B cell (primary cell): ENCODE results near the gene TRIM4. TPM values are rescaled to one million over a fixed set of nuclear protein-coding genes. Genes with fewer than 3 reads are reported as not detected.
"Not testable (repeated sequence)": the region's sequence is repeated elsewhere in the genome, so short reads cannot be mapped to it uniquely, and the experiment has no call there.

Experiments used
- ATAC-seq: fragments of 200-7000 bp; cut with Tn5 transposase; one replicate; pipeline ENCODE4 v1.10.0; 2021; ENCODE audit warnings: low read depth, mild to moderate bottlenecking, moderate number of reproducible peaks, moderate library complexity
- CTCF ChIA-PET: fragments of 350-600 bp; sonication (Branson Sonifier 250); formaldehyde crosslinking; loops from one replicate; lab custom pipeline; 2021; ENCODE audit warnings: antibody characterized with exemption, inconsistent platforms; lab: Charles Lee
- POLR2A ChIA-PET: fragments of 350-600 bp; sonication (Branson Sonifier 250); formaldehyde crosslinking; loops from one replicate; lab custom pipeline; 2021; ENCODE audit warnings: antibody characterized with exemption; lab: Charles Lee
- DNase-seq: peaks from one replicate; pipeline ENCODE4 v3.0.0; 2013
- H2AFZ ChIP-seq: 2 replicates; pipeline ENCODE4 v1.6.1; 2012; ENCODE audit warnings: mild to moderate bottlenecking, low read depth, low read length; ENCODE audit not compliant: insufficient read depth, poor library complexity, severe bottlenecking
- H3K27ac ChIP-seq, 2 donors: 1 replicate in 1 of 2; 2 replicates in 1 of 2; pipeline ENCODE4 v1.5.1; 2012 to 2013; ENCODE audit warnings: low read length in 2 of 2, mild to moderate bottlenecking in 2 of 2, moderate library complexity in 1 of 2
- H3K27me3 ChIP-seq, 4 experiments: fragments of 200-600 bp in 1 of 4; sonication (generic) in 1 of 4; replicated peaks in 1 of 4; 1 replicate in 2 of 4; 2 replicates in 2 of 4; pipeline versions ENCODE4 v1.6.1 to v1.7.0; 2013 to 2016; ENCODE audit warnings: low read length in 3 of 4, mild to moderate bottlenecking in 2 of 4, mixed read lengths in 1 of 4, moderate library complexity in 1 of 4; ENCODE audit not compliant: insufficient read depth in 4 of 4, control insufficient read depth in 3 of 4; ENCODE audit errors: control extremely low read depth in 1 of 4
- H3K36me3 ChIP-seq, 2 experiments: replicated peaks in 1 of 2; 1 replicate in 1 of 2; 2 replicates in 1 of 2; pipeline versions ENCODE4 v1.6.1 to v1.7.1; 2013; ENCODE audit warnings: low read length in 1 of 2; ENCODE audit not compliant: insufficient read depth in 2 of 2, control insufficient read depth in 1 of 2; ENCODE audit errors: control extremely low read depth in 1 of 2, extremely low read depth in 1 of 2
- H3K4me1 ChIP-seq, 2 donors: fragments of 200-600 bp in 1 of 2; sonication (generic) in 1 of 2; 1 replicate in 1 of 2; 2 replicates in 1 of 2; pipeline versions ENCODE4 v1.5.1 to v1.6.1; 2013 to 2017; ENCODE audit warnings: low read length in 2 of 2; ENCODE audit not compliant: control insufficient read depth in 2 of 2, insufficient read depth in 2 of 2
- H3K4me2 ChIP-seq: replicated peaks from 2 replicates; pipeline ENCODE3; 2012; ENCODE audit warnings: mild to moderate bottlenecking, low read depth, low read length; ENCODE audit not compliant: poor library complexity, severe bottlenecking
- H3K4me3 ChIP-seq, 5 experiments: fragments of 200-600 bp in 1 of 5; sonication (generic) in 1 of 5; 1 replicate in 3 of 5; 2 replicates in 2 of 5; pipeline versions ENCODE4 v1.5.1 to v1.7.0; 2011 to 2016; ENCODE audit warnings: low read length in 4 of 5, mild to moderate bottlenecking in 4 of 5, low read depth in 2 of 5, control low read depth in 1 of 5, moderate library complexity in 1 of 5; ENCODE audit not compliant: insufficient read depth in 1 of 5; ENCODE audit errors: control extremely low read depth in 1 of 5, extremely low read depth in 1 of 5
- H3K79me2 ChIP-seq: fragments of 200-600 bp; sonication (generic); one replicate; pipeline ENCODE4 v1.6.0; 2016; ENCODE audit warnings: low read length; ENCODE audit not compliant: control insufficient read depth, insufficient read depth
- H3K9ac ChIP-seq: fragments of 200-600 bp; sonication (generic); 2 replicates; pipeline ENCODE4 v1.6.1; 2017; ENCODE audit warnings: mild to moderate bottlenecking, low read length, moderate library complexity
- H3K9me3 ChIP-seq, 3 donors: one replicate each; pipeline versions ENCODE4 v1.6.1 to v1.7.1; 2013; ENCODE audit warnings: low read length in 2 of 3; ENCODE audit not compliant: control insufficient read depth in 2 of 3, insufficient read depth in 1 of 3; ENCODE audit errors: control extremely low read depth in 1 of 3
- H4K20me1 ChIP-seq: 2 replicates; pipeline ENCODE4 v1.6.0; 2012; ENCODE audit warnings: mild to moderate bottlenecking, low read length; ENCODE audit not compliant: insufficient read depth, control insufficient read depth, poor library complexity, severe bottlenecking
- H3K27ac Mint-ChIP-seq: one replicate; pipeline ENCODE4 v1.8.0; 2021; ENCODE audit warnings: mixed read lengths
- H3K27me3 Mint-ChIP-seq: one replicate; pipeline ENCODE4 v1.8.0; 2021; ENCODE audit warnings: mixed read lengths
- H3K4me1 Mint-ChIP-seq: one replicate; pipeline ENCODE4 v1.8.0; 2021; ENCODE audit warnings: mixed read lengths
- H3K4me3 Mint-ChIP-seq: one replicate; pipeline ENCODE4 v1.8.0; 2021; ENCODE audit warnings: mixed read lengths
- H3K9me3 Mint-ChIP-seq: one replicate; pipeline ENCODE4 v1.8.0; 2022; ENCODE audit warnings: mixed read lengths; ENCODE audit not compliant: insufficient read depth
- CTCF ChIP-seq: fragments of 200-600 bp; IDR thresholded peaks from one replicate; pipeline ENCODE4 v1.8.0; 2022; ENCODE audit warnings: antibody characterized with exemption, mild to moderate bottlenecking
- EZH2 ChIP-seq: IDR thresholded peaks from 2 replicates; pipeline ENCODE4 v1.6.1; 2012; ENCODE audit warnings: borderline replicate concordance, low read depth, mild to moderate bottlenecking, moderate library complexity, low read length; ENCODE audit not compliant: insufficient read depth, poor library complexity, severe bottlenecking
- WGBS: methylation state at CpG from one replicate; pipeline ENCODE4 v1.1.5; 2013; ENCODE audit warnings: missing lambda C conversion rate; ENCODE audit not compliant: insufficient coverage; 5-methylcytosine and 5-hydroxymethylcytosine counted together
- intact Hi-C: fragments of 100-400 bp; cut with micrococcal nuclease; formaldehyde crosslinking; loops from one replicate; pipeline ENCODE4 v1.10.0; 2022
- polyA plus RNA-seq: library from polyadenylated mRNA; depleted of rRNA; stranded (reverse); fragments of >200 nt; gene quantifications from 2 replicates; pipeline ENCODE4 v1.2.3, GENCODE V29; 2012
- total RNA-seq, 2 donors: library from RNA; stranded (reverse); fragments of 120-200 nt in 1 of 2; gene quantifications; 1 replicate in 1 of 2; 2 replicates in 1 of 2; pipeline versions ENCODE4 v1.2.3 to v1.2.4, GENCODE V29; 2013 to 2022

TRIM4 gene
- total and polyA plus RNA-seq, 2 donors (not counting 1 experiment from before 2014, with no cell fraction given): 14.2 to 56.7 TPM

DNA sequence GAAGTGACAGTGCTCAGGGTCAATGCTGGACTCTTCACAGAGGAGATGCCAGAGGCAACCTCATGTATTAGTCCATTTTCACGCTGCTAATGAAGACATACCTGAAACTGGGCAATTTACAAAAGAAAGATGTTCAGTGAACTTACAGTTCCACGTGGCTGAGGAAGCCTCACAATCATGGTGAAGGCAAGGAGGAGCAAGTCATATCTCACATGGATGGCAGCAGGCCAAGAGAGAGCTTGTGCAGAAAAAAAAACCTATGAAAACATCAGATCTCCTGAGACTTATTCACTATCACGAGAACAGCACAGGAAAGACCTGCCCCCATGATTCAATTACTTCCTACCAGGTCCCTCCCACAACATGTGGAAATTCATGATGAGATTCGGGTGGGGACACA lies 15.7 kb upstream of the TRIM4 start:
- H3K4me2 ChIP-seq, CTCF ChIA-PET, H3K36me3 ChIP-seq, H3K9ac ChIP-seq, H3K27ac ChIP-seq, POLR2A ChIA-PET, H3K4me1 ChIP-seq, H3K4me3 ChIP-seq, H3K27ac Mint-ChIP-seq, H2AFZ ChIP-seq, H3K4me3 Mint-ChIP-seq, DNase-seq, H3K4me1 Mint-ChIP-seq, H3K9me3 Mint-ChIP-seq, ATAC-seq, H3K79me2 ChIP-seq, H4K20me1 ChIP-seq, intact Hi-C loops: not testable (repeated sequence)
- H3K9me3 ChIP-seq: peaks cover 0 to 11% (median 0%) of the 10 kb centered on the region in 3 donors
- 48% methylated on average over 4 of the region's 4 CpGs for WGBS
- H3K27me3 Mint-ChIP-seq: peaks cover 63% of the 10 kb centered on the region
- H3K27me3 ChIP-seq: peaks cover 0 to 54% (median 24%) of the 10 kb centered on the region in 4 experiments

DNA sequence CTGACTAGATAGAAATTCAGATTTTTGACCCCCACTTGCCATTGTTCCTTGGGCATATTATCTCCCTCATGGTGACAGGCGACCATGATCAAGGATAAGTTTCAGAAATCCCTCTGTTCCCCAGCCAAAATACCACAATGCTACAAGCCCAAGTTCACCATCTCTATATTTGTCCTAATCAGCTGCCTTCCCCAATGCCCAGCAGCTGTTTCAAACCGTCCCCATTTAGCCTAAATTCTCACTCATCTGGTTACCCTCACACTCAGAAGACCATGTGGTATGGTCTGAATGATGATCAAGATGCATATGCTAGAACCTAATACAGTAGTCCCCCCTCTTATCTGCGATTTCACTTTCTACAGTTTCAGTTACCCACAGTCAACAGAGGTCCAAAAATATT lies 11.0 kb upstream of the TRIM4 start:
- TF ChIP-seq CTCF (no peak), EZH2 (no peak)
- Histone ChIP-seq H3K9me3 (no peaks in the 10 kb centered on the region), H3K4me3 (no peak overlapping the region), H3K27me3 (peaks cover 0 to 61% (median 29%) of the 10 kb centered on the region in 4 experiments), H2AFZ (no peak overlapping the region), H3K4me2 (no peak overlapping the region), H3K9ac (no peak overlapping the region), H3K27ac (no peak overlapping the region), H3K79me2 (no peaks in the 10 kb centered on the region), H3K4me1 (peaks cover 6 to 12% of the 10 kb centered on the region in 2 donors), H3K36me3 (no peaks in the 10 kb centered on the region), H4K20me1 (no peaks in the 10 kb centered on the region)
- 85% methylated on average over 1 of the region's 3 CpGs for WGBS
- ChIA-PET POLR2A (no interaction called here), CTCF (interaction anchor here (0.9 kb wide), 1 partner anchor 13 kb away, joined by 3 read pairs; no protein-coding TSS in a partner anchor)
- DNase-seq (no peak), ATAC-seq (no peak)
- H3K4me3 Mint-ChIP-seq: no peak overlapping the region
- intact Hi-C loops: no loop called here
- no peaks in the 10 kb centered on the region for H3K9me3 Mint-ChIP-seq
- H3K4me1 Mint-ChIP-seq: peaks cover 1% of the 10 kb centered on the region
- no peak overlapping the region for H3K27ac Mint-ChIP-seq
- H3K27me3 Mint-ChIP-seq: peaks cover 78% of the 10 kb centered on the region
